ENCODE measurements around the gene ZNF221.

DNA sequence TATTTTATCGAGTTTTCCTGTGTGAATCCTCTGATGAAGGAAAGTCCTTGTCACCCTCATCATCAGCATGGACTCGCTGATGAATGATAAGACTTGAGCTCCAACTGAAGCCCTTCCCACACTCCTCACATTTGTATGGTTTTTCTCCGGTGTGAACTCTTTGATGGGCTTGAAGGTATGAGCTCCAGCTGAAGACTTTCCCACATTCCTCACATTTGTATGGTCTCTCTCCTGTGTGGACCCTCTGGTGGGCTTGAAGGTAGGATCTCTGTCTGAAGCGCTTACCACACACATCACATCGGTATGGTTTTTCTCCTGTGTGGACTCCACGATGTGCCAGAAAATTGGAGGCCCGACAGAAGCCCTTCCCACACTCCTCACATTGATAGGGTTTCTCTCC is 37.6 kb upstream of the ZNF221 start:
- no peak for TF ChIP-seq POLR2AphosphoS5 (IDR thresholded peaks at IDR 0.05)
- TF ChIP-seq CTCF (IDR thresholded peaks at IDR 0.05), result no peak
- no peak for TF ChIP-seq EP300 (IDR thresholded peaks at IDR 0.05)
